GM12878 (cell line): ENCODE results near the gene ERCC1. TPM values are rescaled to one million over a fixed set of nuclear protein-coding genes. Genes with fewer than 3 reads are reported as not detected.
"Not testable (repeated sequence)": the region's sequence is repeated elsewhere in the genome, so short reads cannot be mapped to it uniquely, and the experiment has no call there.

Experiments
- ATAC-seq: fragments of 200-7000 bp; cut with Tn5 transposase; 3 replicates; pipeline ENCODE4 v1.9.1; 2020; ENCODE audit warnings: mild to moderate bottlenecking, moderate library complexity
- BruUV-seq: library from RNA; stranded (reverse); fragments of 400-500 nt; replicated peaks from 2 replicates; lab custom pipeline; 2021; lab: Mats Ljungman, UMichigan
- CTCF ChIA-PET: fragments of 300-600 bp; sonication (Branson Sonifier 250); formaldehyde crosslinking; extraction: SDS; loops from one replicate; lab custom pipeline; 2021; ENCODE audit warnings: inconsistent platforms; lab: Yijun Ruan, JAX
- POLR2A ChIA-PET: fragments of 350-600 bp; formaldehyde crosslinking; extraction: SDS; loops from one replicate; lab custom pipeline; 2021; ENCODE audit warnings: inconsistent platforms; lab: Charles Lee
- RAD21 ChIA-PET: fragments of 300-600 bp; sonication (Branson Sonifier 250); formaldehyde crosslinking; loops from one replicate; lab custom pipeline; 2023; ENCODE audit warnings: antibody characterized with exemption; ENCODE audit not compliant: unreplicated experiment; lab: Charles Lee
- SMC1A ChIA-PET: fragments of 300-600 bp; sonication (Branson Sonifier 250); formaldehyde crosslinking; loops from one replicate; lab custom pipeline; 2023; ENCODE audit not compliant: unreplicated experiment, uncharacterized antibody; lab: Charles Lee
- DNase-seq: peaks from one replicate; pipeline ENCODE4 v3.0.0-alpha.2; 2011; ENCODE audit warnings: low read depth, low spot score
- FAIRE-seq: peaks from 3 replicates; lab custom pipeline; 2011; peaks lifted over from hg19 to GRCh38; lab: Jason Lieb, UNC
- H2AFZ ChIP-seq: 2 replicates; pipeline ENCODE4 v1.6.0; 2011; ENCODE audit warnings: low read depth, low read length, control low read depth; ENCODE audit not compliant: control insufficient read depth
- H3K27ac ChIP-seq: 2 replicates; pipeline ENCODE4 v1.5.1; 2011; ENCODE audit warnings: control low read depth; ENCODE audit not compliant: control insufficient read depth, insufficient read depth
- H3K27me3 ChIP-seq, 2 experiments: replicated peaks in 1 of 2; 2 replicates each; pipeline versions ENCODE4 v1.6.0 to v1.6.1; 2011; ENCODE audit warnings: low read length in 1 of 2; ENCODE audit not compliant: control insufficient read depth in 2 of 2, insufficient read depth in 2 of 2
- H3K36me3 ChIP-seq, 2 experiments: 2 replicates each; pipeline ENCODE4 v1.5.1; 2011; ENCODE audit warnings: low read length in 1 of 2; ENCODE audit not compliant: control insufficient read depth in 2 of 2, insufficient read depth in 2 of 2
- H3K4me1 ChIP-seq: 2 replicates; pipeline ENCODE4 v1.6.1; 2011; ENCODE audit warnings: mild to moderate bottlenecking, low read length, moderate library complexity, mixed read lengths; ENCODE audit not compliant: control insufficient read depth, insufficient read depth
- H3K4me2 ChIP-seq: 2 replicates; pipeline ENCODE4 v1.6.0; 2011; ENCODE audit warnings: control low read depth; ENCODE audit not compliant: control insufficient read depth, insufficient read depth
- H3K4me3 ChIP-seq: fragments of 200-600 bp; sonication (generic); 2 replicates; pipeline ENCODE4 v1.5.1; 2016
- H3K79me2 ChIP-seq: 2 replicates; pipeline ENCODE4 v1.6.0; 2011; ENCODE audit warnings: low read length; ENCODE audit not compliant: control insufficient read depth, insufficient read depth
- H3K9ac ChIP-seq: 2 replicates; pipeline ENCODE4 v1.8.0; 2011; ENCODE audit warnings: low read length, control low read depth, mixed read lengths; ENCODE audit not compliant: control insufficient read depth, insufficient read depth
- H3K9me3 ChIP-seq: replicated peaks from 3 replicates; pipeline ENCODE4 v1.5.1; 2011; ENCODE audit warnings: mild to moderate bottlenecking, low read length; ENCODE audit not compliant: control insufficient read depth, insufficient read depth
- H4K20me1 ChIP-seq: 2 replicates; pipeline ENCODE4 v1.6.0; 2011; ENCODE audit not compliant: control insufficient read depth, insufficient read depth
- CBX3 ChIP-seq: fragments of 200-600 bp; sonication (generic); IDR thresholded peaks from 2 replicates; pipeline ENCODE4 v1.6.1; 2016; ENCODE audit warnings: low read depth, borderline replicate concordance
- ETV6 ChIP-seq, 2 experiments: fragments of 450-650 bp in 1 of 2; IDR thresholded peaks in 1 of 2; conservative IDR thresholded peaks in 1 of 2; 2 replicates each; pipeline ENCODE4 v1.6.1; 2014; ENCODE audit warnings: antibody characterized with exemption in 1 of 2, borderline replicate concordance in 1 of 2, low read depth in 1 of 2, mild to moderate bottlenecking in 1 of 2, moderate library complexity in 1 of 2
- LARP7 ChIP-seq: fragments of 450-650 bp; IDR thresholded peaks from 2 replicates; pipeline ENCODE4 v1.6.1; 2017; ENCODE audit warnings: mild to moderate bottlenecking
- MXI1 ChIP-seq: fragments of 150-350 bp; IDR thresholded peaks from 2 replicates; pipeline ENCODE4 v1.6.1; 2011; ENCODE audit warnings: low read depth, mild to moderate bottlenecking, inconsistent platforms, low read length, improper control_type of control experiment
- PBX3 ChIP-seq: IDR thresholded peaks from 2 replicates; pipeline ENCODE4 v1.6.1; 2011; ENCODE audit warnings: mild to moderate bottlenecking, low read depth, low read length, moderate library complexity; ENCODE audit not compliant: insufficient replicate concordance
- PML ChIP-seq: IDR thresholded peaks from 2 replicates; pipeline ENCODE4 v1.6.1; 2012; ENCODE audit warnings: low read length, inconsistent platforms
- POLR2AphosphoS5 ChIP-seq: IDR thresholded peaks from 2 replicates; pipeline ENCODE4 v1.6.1; 2011; ENCODE audit warnings: mild to moderate bottlenecking, low read length, inconsistent platforms
- RELA ChIP-seq: fragments of 450-650 bp; IDR thresholded peaks from 2 replicates; pipeline ENCODE4 v1.8.0; 2014; ENCODE audit warnings: borderline replicate concordance; ENCODE audit not compliant: partially characterized antibody
- RFX5 ChIP-seq: IDR thresholded peaks from 2 replicates; pipeline ENCODE4 v1.6.1; 2011; ENCODE audit warnings: low read depth, low read length, improper control_type of control experiment
- USF2 ChIP-seq: IDR thresholded peaks from 2 replicates; pipeline ENCODE4 v1.6.1; 2011; ENCODE audit warnings: low read depth, low read length, improper control_type of control experiment, borderline replicate concordance
- YY1 ChIP-seq: IDR thresholded peaks from 2 replicates; pipeline ENCODE4 v1.6.1; 2011; ENCODE audit warnings: low read depth, mild to moderate bottlenecking, low read length
- ZBTB33 ChIP-seq: fragments of 450-650 bp; IDR thresholded peaks from 2 replicates; pipeline ENCODE4 v1.6.1; 2017; ENCODE audit warnings: mild to moderate bottlenecking
- ZNF622 ChIP-seq: fragments of 450-650 bp; IDR thresholded peaks from 2 replicates; pipeline ENCODE4 v1.6.1; 2017; ENCODE audit warnings: mild to moderate bottlenecking, inconsistent platforms
- WGBS: methylation state at CpG from one replicate; pipeline ENCODE4 v1.1.6; 2016; ENCODE audit warnings: low lambda C conversion rate; ENCODE audit not compliant: insufficient replicate concordance, insufficient coverage; ENCODE audit errors: missing lambda C conversion rate; 5-methylcytosine and 5-hydroxymethylcytosine counted together
- in situ Hi-C: fragments of 300-500 bp; cut with MboI; formaldehyde crosslinking; loops from 9 replicates; pipeline ENCODE4 v1.14.3; 2018; ENCODE audit warnings: mixed read lengths
- intact Hi-C: fragments of 100-400 bp; cut with micrococcal nuclease; formaldehyde crosslinking; loops from one replicate; pipeline ENCODE4 v1.14.2; 2022; ENCODE audit not compliant: unreplicated experiment
- polyA plus RNA-seq, 11 experiments: library from polyadenylated mRNA; depleted of rRNA in 4 of 11; unstranded in 6 of 11; stranded (reverse) in 5 of 11; fragments of >200 nt; fragmentation: Nextera tagmentation in 4 of 11; fragmentation: Illumina TruSeq in 1 of 11; extraction: Ambion mirVana in 4 of 11; extraction: Trizol in 1 of 11; gene quantifications; 1 replicate in 1 of 11; 2 replicates in 10 of 11; pipeline versions ENCODE4 v1.2.1 to v1.2.3, GENCODE V29; 2011 to 2016; ENCODE audit warnings: inconsistent platforms in 2 of 11, missing spikeins in 2 of 11, low read depth in 1 of 11
- total RNA-seq, 4 experiments: library from RNA; depleted of rRNA in 3 of 4; stranded (reverse); fragments of >200 nt in 3 of 4; fragmentation: Illumina TruSeq in 1 of 4; extraction: Trizol in 1 of 4; gene quantifications; 2 replicates each; pipeline versions ENCODE4 v1.2.1 to v1.2.3, GENCODE V29; 2013 to 2021

ERCC1 gene
- total and polyA plus RNA-seq, 10 of the 15 experiments (the other 5 are each of a cell fraction or from before 2014, with no cell fraction given), result 14.7 to 104 (median 61.1) TPM

- no peak for DNase-seq
- 96% methylated on average over 3 of the region's 3 CpGs for WGBS
- no peak overlapping the region for H3K4me3 ChIP-seq
- no peak overlapping the region for H3K27ac ChIP-seq
- H2AFZ ChIP-seq, result no peak overlapping the region
- no peak for ATAC-seq
- intact Hi-C loops, result loop anchor here (5.0 kb wide), 1 partner anchor 145 kb away; the partner anchor contains the start of gene OPA3
- no peak overlapping the region for H3K9ac ChIP-seq
- FAIRE-seq, result no peak
- ChIA-PET CTCF (interaction anchor here (0.6 to 6.6 kb wide), 3 partner anchors 9 to 48 kb away, joined by 4 to 385 read pairs (median 17); no protein-coding TSS in a partner anchor), POLR2A (interaction anchor here (0.6 kb wide), 1 partner anchor 9 kb away, joined by 3 read pairs; no protein-coding TSS in a partner anchor)
- H4K20me1 ChIP-seq, result no peaks in the 10 kb centered on the region
- no peaks in the 10 kb centered on the region for H3K27me3 ChIP-seq
- H3K79me2 ChIP-seq, result no peaks in the 10 kb centered on the region
- peaks cover 7% of the 10 kb centered on the region for H3K4me1 ChIP-seq
- no peak overlapping the region for H3K4me2 ChIP-seq
- no peak for TF ChIP-seq PML
- TF ChIP-seq LARP7, result no peak
- no peak for TF ChIP-seq ETV6 (conservative IDR thresholded peaks at IDR 0.05 in 1 of 2, IDR thresholded peaks at IDR 0.05 in 1 of 2; ENCODE audit: borderline replicate concordance in 1 of 2, low read depth in 1 of 2)
- no peak for TF ChIP-seq MXI1
- TF ChIP-seq POLR2AphosphoS5, result no peak
- no peak for TF ChIP-seq RFX5
- TF ChIP-seq ZNF622, result no peak
- no peak for TF ChIP-seq PBX3
- TF ChIP-seq CBX3, result no peak
- no peak for TF ChIP-seq YY1
- no peak for TF ChIP-seq USF2
- TF ChIP-seq ZBTB33, result no peak
- TF ChIP-seq RELA, result no peak
- TF ChIP-seq, all 136 proteins: peak for 0
- RAD21 ChIA-PET, result interaction anchor here (0.8 to 1.4 kb wide), 3 partner anchors 41 to 48 kb away, joined by 3 to 10 read pairs (median 4); no protein-coding TSS in a partner anchor
- H3K36me3 ChIP-seq, result no peaks in the 10 kb centered on the region
- no TSS peak for BruUV-seq
- SMC1A ChIA-PET, result interaction anchor here (6.0 kb wide), 1 partner anchor 42 kb away, joined by 145 read pairs; no protein-coding TSS in a partner anchor
- no peaks in the 10 kb centered on the region for H3K9me3 ChIP-seq
- in situ Hi-C loops, result no loop called here
Observed at GRCh38 chr19:45437328-45437727, 13.6 kb upstream of the ERCC1 start.

GRCh38 chr19:45432543-45432942, 8.8 kb upstream of the ERCC1 start:
- H3K27ac ChIP-seq, H3K4me1 ChIP-seq, H4K20me1 ChIP-seq, H3K4me3 ChIP-seq, in situ Hi-C loops, H3K36me3 ChIP-seq, intact Hi-C loops, H3K9me3 ChIP-seq, H2AFZ ChIP-seq, ATAC-seq, H3K79me2 ChIP-seq, H3K9ac ChIP-seq, H3K4me2 ChIP-seq, DNase-seq, H3K27me3 ChIP-seq, BruUV-seq, FAIRE-seq: not testable (repeated sequence)
- SMC1A ChIA-PET, result interaction anchor here (3.6 kb wide), 1 partner anchor 46 kb away, joined by 19 read pairs; no protein-coding TSS in a partner anchor
- RAD21 ChIA-PET, result interaction anchor here (3.2 kb wide), 1 partner anchor 46 kb away, joined by 18 read pairs; no protein-coding TSS in a partner anchor
- CTCF ChIA-PET, result interaction anchor here (2.8 to 7.0 kb wide), 2 partner anchors 47 to 53 kb away, joined by 18 to 103 read pairs; no protein-coding TSS in a partner anchor
- POLR2A ChIA-PET, result interaction anchor here (0.8 kb wide), 1 partner anchor 13 kb away, joined by 4 read pairs; no protein-coding TSS in a partner anchor
- WGBS, result 86% methylated on average over 8 of the region's 8 CpGs
